Thyroid gland (tissue), 4 donors: ENCODE results near the gene CD300LB.

Experiments used
- CTCF ChIP-seq, 6 experiments: fragments of 200-600 bp in 3 of 6; fragments of 450-650 bp in 3 of 6; sonication (generic) in 3 of 6; IDR thresholded peaks; one replicate each; pipeline ENCODE4 v1.5.1; 2016 to 2019; ENCODE audit warnings: antibody characterized with exemption in 6 of 6, mild to moderate bottlenecking in 2 of 6, inconsistent platforms in 1 of 6, moderate library complexity in 1 of 6
- POLR2A ChIP-seq, 2 donors: fragments of 450-650 bp; IDR thresholded peaks; one replicate each; pipeline ENCODE4 v1.6.1; 2017; ENCODE audit warnings: antibody characterized with exemption in 2 of 2, mild to moderate bottlenecking in 2 of 2, moderate library complexity in 1 of 2

- no peak for TF ChIP-seq POLR2A (IDR thresholded peaks at IDR 0.05)
- no peak for TF ChIP-seq CTCF (IDR thresholded peaks at IDR 0.05)
Observed at GRCh38 chr17:74522381-74523105, 8.7 kb downstream of the CD300LB start.
